Ishikawa (cell line): Measurements from ENCODE around the gene CISD3.

Source experiments
- CEBPB ChIP-seq: IDR thresholded peaks from 2 replicates; pipeline ENCODE4 v1.6.1; 2012
- CREB1 ChIP-seq: IDR thresholded peaks from 2 replicates; pipeline ENCODE4 v1.6.1; 2012; ENCODE audit warnings: low read depth
- EGR1 ChIP-seq: IDR thresholded peaks from 2 replicates; pipeline ENCODE4 v1.6.1; 2012
- EP300 ChIP-seq: IDR thresholded peaks from 2 replicates; pipeline ENCODE4 v1.6.1; 2012; ENCODE audit warnings: borderline replicate concordance
- FOXM1 ChIP-seq: IDR thresholded peaks from 2 replicates; pipeline ENCODE4 v1.6.1; 2012; ENCODE audit warnings: low read depth, borderline replicate concordance
- NFIC ChIP-seq: IDR thresholded peaks from 2 replicates; pipeline ENCODE4 v1.6.1; 2012
- RAD21 ChIP-seq: IDR thresholded peaks from 2 replicates; pipeline ENCODE4 v1.6.1; 2012; ENCODE audit warnings: low read depth
- TAF1 ChIP-seq: IDR thresholded peaks from 2 replicates; pipeline ENCODE4 v1.6.1; 2012; ENCODE audit warnings: low read depth, mild to moderate bottlenecking
- TCF12 ChIP-seq: IDR thresholded peaks from 2 replicates; pipeline ENCODE4 v1.6.1; 2012; ENCODE audit warnings: low read depth
- TEAD4 ChIP-seq: IDR thresholded peaks from 2 replicates; pipeline ENCODE4 v1.6.1; 2012
- YY1 ChIP-seq: IDR thresholded peaks from 2 replicates; pipeline ENCODE4 v1.6.1; 2012; ENCODE audit warnings: low read depth
- ZBTB7A ChIP-seq: IDR thresholded peaks from 2 replicates; pipeline ENCODE4 v1.6.1; 2012; ENCODE audit warnings: low read depth
- TF ChIP-seq, protein P1 (sequence below): IDR thresholded peaks from 2 replicates; pipeline ENCODE4 v1.6.1; 2012; ENCODE audit warnings: low read depth, mild to moderate bottlenecking
- TF ChIP-seq, protein P2 (sequence below): IDR thresholded peaks from 2 replicates; pipeline ENCODE4 v1.6.1; 2012
- TF ChIP-seq, protein P3 (sequence below): IDR thresholded peaks from 2 replicates; pipeline ENCODE4 v1.6.1; 2012

The CISD3 gene

DNA sequence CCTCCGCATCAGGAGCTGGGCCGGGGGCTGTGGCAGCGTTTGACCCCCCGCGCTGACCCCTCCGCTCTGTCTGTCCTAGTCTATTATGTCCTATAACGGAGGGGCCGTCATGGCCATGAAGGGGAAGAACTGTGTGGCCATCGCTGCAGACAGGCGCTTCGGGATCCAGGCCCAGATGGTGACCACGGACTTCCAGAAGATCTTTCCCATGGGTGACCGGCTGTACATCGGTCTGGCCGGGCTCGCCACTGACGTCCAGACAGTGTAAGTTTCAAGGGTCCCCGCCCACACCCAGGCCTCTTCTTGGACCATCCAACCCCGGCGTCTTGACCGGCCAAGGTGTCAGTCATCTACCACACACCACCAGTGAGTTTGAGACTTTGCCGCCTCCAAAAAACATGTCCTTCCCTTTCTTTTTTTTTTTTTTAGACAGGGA lies 22.9 kb downstream of the CISD3 start:
- TF ChIP-seq TCF12 (no peak), ZBTB7A (no peak), EGR1 (no peak), TEAD4 (no peak), YY1 (no peak), CREB1 (no peak), TAF1 (no peak), RAD21 (no peak), CEBPB (no peak), EP300 (no peak), FOXM1 (no peak)
- TF ChIP-seq, protein P1, sequence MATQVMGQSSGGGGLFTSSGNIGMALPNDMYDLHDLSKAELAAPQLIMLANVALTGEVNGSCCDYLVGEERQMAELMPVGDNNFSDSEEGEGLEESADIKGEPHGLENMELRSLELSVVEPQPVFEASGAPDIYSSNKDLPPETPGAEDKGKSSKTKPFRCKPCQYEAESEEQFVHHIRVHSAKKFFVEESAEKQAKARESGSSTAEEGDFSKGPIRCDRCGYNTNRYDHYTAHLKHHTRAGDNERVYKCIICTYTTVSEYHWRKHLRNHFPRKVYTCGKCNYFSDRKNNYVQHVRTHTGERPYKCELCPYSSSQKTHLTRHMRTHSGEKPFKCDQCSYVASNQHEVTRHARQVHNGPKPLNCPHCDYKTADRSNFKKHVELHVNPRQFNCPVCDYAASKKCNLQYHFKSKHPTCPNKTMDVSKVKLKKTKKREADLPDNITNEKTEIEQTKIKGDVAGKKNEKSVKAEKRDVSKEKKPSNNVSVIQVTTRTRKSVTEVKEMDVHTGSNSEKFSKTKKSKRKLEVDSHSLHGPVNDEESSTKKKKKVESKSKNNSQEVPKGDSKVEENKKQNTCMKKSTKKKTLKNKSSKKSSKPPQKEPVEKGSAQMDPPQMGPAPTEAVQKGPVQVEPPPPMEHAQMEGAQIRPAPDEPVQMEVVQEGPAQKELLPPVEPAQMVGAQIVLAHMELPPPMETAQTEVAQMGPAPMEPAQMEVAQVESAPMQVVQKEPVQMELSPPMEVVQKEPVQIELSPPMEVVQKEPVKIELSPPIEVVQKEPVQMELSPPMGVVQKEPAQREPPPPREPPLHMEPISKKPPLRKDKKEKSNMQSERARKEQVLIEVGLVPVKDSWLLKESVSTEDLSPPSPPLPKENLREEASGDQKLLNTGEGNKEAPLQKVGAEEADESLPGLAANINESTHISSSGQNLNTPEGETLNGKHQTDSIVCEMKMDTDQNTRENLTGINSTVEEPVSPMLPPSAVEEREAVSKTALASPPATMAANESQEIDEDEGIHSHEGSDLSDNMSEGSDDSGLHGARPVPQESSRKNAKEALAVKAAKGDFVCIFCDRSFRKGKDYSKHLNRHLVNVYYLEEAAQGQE, result no peak
- TF ChIP-seq, protein P2, sequence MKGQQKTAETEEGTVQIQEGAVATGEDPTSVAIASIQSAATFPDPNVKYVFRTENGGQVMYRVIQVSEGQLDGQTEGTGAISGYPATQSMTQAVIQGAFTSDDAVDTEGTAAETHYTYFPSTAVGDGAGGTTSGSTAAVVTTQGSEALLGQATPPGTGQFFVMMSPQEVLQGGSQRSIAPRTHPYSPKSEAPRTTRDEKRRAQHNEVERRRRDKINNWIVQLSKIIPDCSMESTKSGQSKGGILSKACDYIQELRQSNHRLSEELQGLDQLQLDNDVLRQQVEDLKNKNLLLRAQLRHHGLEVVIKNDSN, result no peak
- TF ChIP-seq, protein P3, sequence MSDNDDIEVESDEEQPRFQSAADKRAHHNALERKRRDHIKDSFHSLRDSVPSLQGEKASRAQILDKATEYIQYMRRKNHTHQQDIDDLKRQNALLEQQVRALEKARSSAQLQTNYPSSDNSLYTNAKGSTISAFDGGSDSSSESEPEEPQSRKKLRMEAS, result no peak

DNA sequence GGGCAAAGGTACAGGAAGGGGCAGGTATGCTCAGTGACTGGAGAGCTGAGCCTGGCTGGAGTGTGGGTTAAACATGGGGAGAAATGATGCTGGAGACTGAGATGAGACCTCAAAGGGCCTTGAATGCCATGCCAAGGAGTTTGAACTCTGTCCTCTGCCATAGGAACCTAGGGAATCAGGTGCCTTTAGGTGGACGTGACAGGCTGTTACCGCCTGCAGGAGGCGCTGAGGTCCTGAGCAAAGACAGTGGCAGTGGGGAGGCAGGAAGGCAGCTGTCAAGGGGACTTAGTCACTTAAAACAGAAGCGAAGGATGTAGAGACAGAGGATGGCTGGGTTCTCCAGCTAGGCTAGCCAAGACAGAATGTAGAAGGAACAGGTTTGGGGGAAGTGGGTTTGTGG lies 31.5 kb downstream of the CISD3 start:
- peak; percentile 44 for TF ChIP-seq RAD21
- TF ChIP-seq, protein P1, result no peak

DNA sequence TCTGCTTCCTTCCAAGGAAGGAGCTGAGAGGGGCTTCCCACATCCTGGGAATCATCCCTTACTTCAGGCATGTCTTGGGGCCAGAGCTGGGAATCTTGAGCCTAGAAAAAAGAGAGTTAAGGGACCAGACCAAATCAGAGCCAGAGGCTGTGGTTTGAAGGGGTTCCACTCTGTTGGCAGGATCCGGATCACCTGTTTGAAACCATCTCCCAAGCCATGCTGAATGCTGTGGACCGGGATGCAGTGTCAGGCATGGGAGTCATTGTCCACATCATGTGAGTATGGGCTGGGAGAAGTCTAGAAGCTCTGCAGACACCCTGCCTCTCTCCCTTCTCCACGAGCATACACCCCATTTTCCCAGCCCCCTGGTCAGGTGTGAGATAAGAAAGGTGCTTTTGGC lies 32.1 kb downstream of the CISD3 start:
- TF ChIP-seq TCF12 (no peak), CREB1 (no peak), CEBPB (no peak), RAD21 (no peak), EGR1 (no peak), FOXM1 (no peak), NFIC (no peak), YY1 (no peak), EP300 (no peak), TAF1 (no peak), TEAD4 (no peak)

DNA sequence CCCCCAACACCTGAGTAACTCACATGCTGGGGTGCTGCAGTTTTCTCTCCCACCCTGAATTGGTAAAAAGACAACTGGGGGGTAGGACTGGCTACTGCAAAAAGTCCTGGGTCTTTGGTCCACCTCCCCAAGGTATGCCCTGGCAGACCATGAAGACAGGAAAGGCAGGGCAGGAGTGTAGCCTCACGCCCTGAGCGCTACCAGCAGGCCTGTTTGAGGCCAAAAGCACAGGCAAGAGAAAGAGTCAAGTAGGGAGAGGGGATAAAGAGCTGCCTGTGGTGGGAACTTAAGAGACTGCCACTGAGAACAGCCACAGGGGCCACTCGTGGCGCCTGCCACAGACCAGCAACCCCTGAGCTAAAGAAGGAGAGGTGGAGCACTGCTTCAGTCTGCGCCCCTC lies 36.2 kb downstream of the CISD3 start:
- TF ChIP-seq, protein P1, result no peak
- TF ChIP-seq YY1, result no peak
- TF ChIP-seq, protein P2, result no peak
- no peak for TF ChIP-seq ZBTB7A
- no peak for TF ChIP-seq CEBPB
- TF ChIP-seq TAF1, result no peak
- no peak for TF ChIP-seq CREB1
- no peak for TF ChIP-seq TEAD4
- no peak for TF ChIP-seq NFIC
- TF ChIP-seq EP300, result no peak
- TF ChIP-seq EGR1, result no peak
- TF ChIP-seq TCF12, result no peak
- no peak for TF ChIP-seq FOXM1
- no peak for TF ChIP-seq RAD21
- TF ChIP-seq, protein P3, result no peak

DNA sequence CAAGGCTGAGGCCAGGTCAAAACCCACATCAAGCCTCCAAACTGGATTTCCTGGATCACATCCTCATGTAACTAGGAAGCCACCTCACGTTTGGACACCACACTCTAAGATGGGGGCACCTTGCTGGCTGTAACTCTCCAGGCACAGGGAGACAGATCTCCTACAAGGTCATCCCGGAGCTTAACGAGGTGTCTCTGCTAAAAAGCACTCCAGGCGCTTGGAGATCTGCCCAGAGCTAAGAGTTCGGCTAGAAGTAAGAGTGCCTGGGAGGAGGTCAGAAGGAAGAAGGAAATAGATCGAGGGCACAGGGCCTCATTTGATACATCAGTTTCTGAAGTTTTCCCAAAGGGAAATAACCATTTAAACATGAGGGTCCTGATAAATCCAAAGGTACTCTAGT lies 38.3 kb downstream of the CISD3 start:
- TF ChIP-seq YY1, result no peak
- TF ChIP-seq, protein P2, result no peak
- TF ChIP-seq NFIC, result no peak
- TF ChIP-seq TCF12, result no peak
- TF ChIP-seq CEBPB, result no peak
- TF ChIP-seq, protein P1, result no peak
- TF ChIP-seq TAF1, result no peak
- no peak for TF ChIP-seq ZBTB7A
- no peak for TF ChIP-seq EGR1
- TF ChIP-seq, protein P3, result no peak
- no peak for TF ChIP-seq TEAD4
- no peak for TF ChIP-seq RAD21
